ENCODE results near the gene IRAK3. TPM values are rescaled to one million over a fixed set of nuclear protein-coding genes. Genes with fewer than 3 reads are reported as not detected.

The IRAK3 gene
- total RNA-seq, 4 donors from 2014 or later, result 62.3 to 136 (median 76.2) TPM

DNA sequence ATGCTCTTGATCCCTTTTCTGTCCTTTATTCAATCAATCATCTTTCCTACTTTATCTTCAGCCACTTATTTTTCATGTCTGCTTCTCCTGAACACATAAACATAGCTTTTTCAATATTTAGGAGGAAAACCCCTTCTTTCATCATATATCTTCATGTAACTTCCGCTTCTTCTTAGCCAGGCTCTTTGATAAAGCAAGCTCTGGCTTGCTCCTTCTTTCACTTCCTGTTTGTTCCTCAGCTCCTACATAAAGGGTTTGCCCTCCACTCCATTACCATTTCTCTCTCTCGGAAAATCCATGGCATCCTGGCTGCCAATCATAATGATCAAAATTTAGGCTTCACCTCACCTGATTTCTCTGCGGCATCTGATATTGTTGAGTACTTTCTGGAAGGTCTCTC is 79.5 kb downstream of the IRAK3 start:
- TF ChIP-seq, protein P1, sequence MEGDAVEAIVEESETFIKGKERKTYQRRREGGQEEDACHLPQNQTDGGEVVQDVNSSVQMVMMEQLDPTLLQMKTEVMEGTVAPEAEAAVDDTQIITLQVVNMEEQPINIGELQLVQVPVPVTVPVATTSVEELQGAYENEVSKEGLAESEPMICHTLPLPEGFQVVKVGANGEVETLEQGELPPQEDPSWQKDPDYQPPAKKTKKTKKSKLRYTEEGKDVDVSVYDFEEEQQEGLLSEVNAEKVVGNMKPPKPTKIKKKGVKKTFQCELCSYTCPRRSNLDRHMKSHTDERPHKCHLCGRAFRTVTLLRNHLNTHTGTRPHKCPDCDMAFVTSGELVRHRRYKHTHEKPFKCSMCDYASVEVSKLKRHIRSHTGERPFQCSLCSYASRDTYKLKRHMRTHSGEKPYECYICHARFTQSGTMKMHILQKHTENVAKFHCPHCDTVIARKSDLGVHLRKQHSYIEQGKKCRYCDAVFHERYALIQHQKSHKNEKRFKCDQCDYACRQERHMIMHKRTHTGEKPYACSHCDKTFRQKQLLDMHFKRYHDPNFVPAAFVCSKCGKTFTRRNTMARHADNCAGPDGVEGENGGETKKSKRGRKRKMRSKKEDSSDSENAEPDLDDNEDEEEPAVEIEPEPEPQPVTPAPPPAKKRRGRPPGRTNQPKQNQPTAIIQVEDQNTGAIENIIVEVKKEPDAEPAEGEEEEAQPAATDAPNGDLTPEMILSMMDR (IDR thresholded peaks at IDR 0.05), result no peak
- no peak for ATAC-seq (ENCODE audit: low FRiP score)
- DNase-seq (ENCODE audit: low spot score), result no peak

DNA sequence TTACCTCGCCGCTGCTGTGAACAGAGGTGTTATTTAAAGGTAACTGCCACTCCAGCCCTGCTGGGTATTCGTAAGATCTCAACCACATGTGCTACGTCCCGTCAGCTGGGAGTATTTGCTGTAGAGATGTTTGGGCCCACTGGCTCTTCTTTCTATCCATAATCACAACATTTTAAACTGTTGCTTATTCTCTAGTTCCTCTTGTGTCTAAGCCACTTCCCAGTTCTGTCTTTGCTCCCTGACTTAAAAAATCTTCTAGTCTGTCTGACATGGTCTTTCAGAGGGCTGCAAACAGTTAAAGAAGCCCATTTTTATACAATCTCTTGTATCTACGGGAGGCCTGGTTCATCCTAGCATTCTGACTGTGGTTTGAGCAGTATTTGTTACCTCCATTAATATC is 80.1 kb downstream of the IRAK3 start:
- DNase-seq (ENCODE audit: low spot score), result no peak

DNA sequence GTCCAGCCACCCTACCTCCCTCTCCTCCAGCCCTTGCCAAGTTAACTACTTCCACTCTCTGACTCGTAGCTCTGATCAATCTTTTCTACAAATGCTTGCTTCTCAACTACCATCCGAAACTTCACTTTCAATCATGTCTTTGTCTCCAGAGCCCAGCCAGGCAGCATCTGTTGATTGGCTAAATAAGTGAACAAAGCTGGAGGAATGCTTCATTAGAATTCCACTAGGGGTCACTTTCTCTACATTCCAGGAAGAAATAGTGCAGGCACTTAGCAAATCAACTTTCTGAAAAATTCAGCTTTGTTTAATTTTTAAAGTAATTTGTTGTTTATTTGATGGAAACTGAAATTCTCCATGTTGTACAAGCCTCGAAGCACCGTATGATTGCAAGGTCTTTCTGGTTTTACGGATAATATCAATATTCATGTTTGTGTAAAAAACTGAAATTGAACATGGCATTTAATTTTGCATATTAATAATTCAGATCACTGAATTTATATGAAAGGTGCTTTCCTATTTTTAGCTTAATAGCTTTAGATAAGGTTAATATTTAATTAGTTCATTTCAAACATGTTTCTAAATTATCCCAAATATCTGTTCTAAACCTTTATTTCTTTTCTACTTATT is 80.9 kb downstream of the IRAK3 start:
- TF ChIP-seq, protein P1 (IDR thresholded peaks at IDR 0.05), result no peak
- DNase-seq (ENCODE audit: low spot score) (no peak), ATAC-seq (ENCODE audit: low FRiP score) (no peak)

More for the DNA sequence above, 80.1 kb downstream of the IRAK3 start:
- TF ChIP-seq, protein P1 (IDR thresholded peaks at IDR 0.05), result no peak
- no peak for ATAC-seq (ENCODE audit: low FRiP score)

DNA sequence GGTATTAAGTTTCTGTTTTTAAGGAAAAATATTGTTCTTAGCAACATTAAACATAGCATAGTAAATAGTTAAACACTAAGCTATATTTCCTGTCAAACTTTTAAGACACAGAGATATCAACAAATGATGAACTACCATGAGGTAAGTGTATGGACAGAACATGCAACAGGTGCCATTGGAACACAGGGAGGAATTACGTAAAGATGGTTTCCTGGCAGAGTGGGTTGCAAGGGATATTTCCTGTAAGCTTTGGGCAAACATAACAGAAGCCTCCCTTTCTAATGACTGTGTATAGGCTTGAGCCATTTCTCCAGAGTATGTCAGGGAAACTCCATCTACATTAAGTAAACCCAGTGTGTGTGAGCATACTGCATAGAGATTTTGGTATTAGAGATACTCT is 81.6 kb downstream of the IRAK3 start:
- TF ChIP-seq, protein P1 (IDR thresholded peaks at IDR 0.05), result no peak
- ATAC-seq (ENCODE audit: low FRiP score) (no peak), DNase-seq (ENCODE audit: low spot score) (no peak)

DNA sequence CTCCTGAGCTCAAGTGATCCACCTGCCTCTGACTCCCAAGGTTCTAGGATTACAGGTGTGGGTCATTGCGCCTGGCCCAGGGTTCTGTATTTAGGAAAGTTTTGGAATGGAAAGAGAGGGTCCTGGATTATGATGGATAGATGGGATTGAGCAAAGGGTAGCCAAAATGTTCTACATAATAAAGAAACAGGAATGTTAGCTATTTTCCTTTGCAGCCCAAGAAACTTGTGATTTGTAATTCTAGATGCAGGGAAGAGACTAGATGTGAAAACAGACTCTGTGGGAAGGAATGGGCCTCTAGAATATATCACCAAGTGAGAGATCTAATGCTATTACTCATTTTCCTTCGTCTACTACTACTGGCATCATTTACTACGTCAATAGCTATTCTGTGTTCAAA is 83.6 kb downstream of the IRAK3 start:
- DNase-seq (ENCODE audit: low spot score) (no peak), ATAC-seq (ENCODE audit: low FRiP score) (no peak)

DNA sequence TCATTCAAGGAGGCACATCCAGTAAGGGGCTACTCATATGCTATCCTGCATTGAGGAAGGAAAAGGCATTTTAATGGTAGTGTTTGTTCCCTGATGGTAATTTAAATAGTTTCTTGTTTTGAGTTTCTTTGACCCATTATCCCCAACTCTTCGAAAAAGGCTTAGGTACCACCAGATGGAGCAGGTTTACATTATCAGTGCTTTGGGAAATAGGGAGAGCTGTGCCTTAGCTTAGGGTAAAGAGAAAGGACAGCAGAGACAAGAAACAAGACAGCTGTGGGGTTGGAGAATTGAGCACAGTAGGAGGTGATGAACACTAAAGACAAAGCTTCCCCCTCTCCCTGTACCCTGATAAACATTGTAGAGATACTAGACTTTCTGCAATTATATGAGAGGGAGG is 84.1 kb downstream of the IRAK3 start:
- ATAC-seq (ENCODE audit: low FRiP score) (no peak), DNase-seq (ENCODE audit: low spot score) (no peak)
- TF ChIP-seq, protein P1 (IDR thresholded peaks at IDR 0.05), result no peak

More for the DNA sequence above, 83.6 kb downstream of the IRAK3 start:
- TF ChIP-seq, protein P1 (IDR thresholded peaks at IDR 0.05), result no peak

DNA sequence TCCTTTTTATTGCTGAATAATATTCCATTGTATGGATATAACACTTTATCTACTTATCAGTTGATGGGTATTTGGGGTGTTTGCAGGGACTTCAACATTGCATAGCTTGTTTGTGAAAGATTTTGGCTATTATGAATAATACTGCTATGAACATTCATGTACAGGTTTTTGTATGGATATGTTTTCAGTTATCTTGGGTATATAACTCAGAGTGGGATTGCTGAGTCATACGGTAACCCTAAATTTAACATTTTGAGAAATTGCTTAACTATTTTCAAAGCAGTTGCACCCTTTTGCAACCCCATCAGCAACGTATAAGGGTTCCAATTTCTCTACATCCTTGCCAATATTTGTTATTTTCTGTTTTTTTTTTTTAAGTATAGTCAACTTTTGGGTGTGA is 86.0 kb downstream of the IRAK3 start:
- no peak for DNase-seq (ENCODE audit: low spot score)
- TF ChIP-seq, protein P1 (IDR thresholded peaks at IDR 0.05), result no peak
- no peak for ATAC-seq (ENCODE audit: low FRiP score)
